IMR-90 (cell line): ENCODE results near the gene CRYBA4. TPM values are rescaled to one million over a fixed set of nuclear protein-coding genes. Genes with fewer than 3 reads are reported as not detected.

Source experiments
- ATAC-seq: fragments of 200-7000 bp; cut with Tn5 transposase; 2 replicates; pipeline ENCODE4 v1.9.1; 2020; ENCODE audit warnings: low read depth, mild to moderate bottlenecking, moderate library complexity
- BruUV-seq: library from RNA; stranded (reverse); fragments of 400-500 nt; replicated peaks from 2 replicates; lab custom pipeline; 2021; lab: Mats Ljungman, UMichigan
- CTCF ChIA-PET: fragments of 300-600 bp; formaldehyde crosslinking; extraction: SDS; loops from one replicate; lab custom pipeline; 2021; ENCODE audit warnings: antibody characterized with exemption; lab: Yijun Ruan, JAX
- POLR2A ChIA-PET: fragments of 300-600 bp; sonication (Branson Sonifier 250); formaldehyde crosslinking; loops from one replicate; lab custom pipeline; 2022; ENCODE audit warnings: antibody characterized with exemption; ENCODE audit not compliant: unreplicated experiment; lab: Charles Lee
- DNase-seq: peaks from one replicate; pipeline ENCODE4 v3.0.0; 2013
- H2AFZ ChIP-seq: replicated peaks from 2 replicates; pipeline ENCODE3; 2013; ENCODE audit warnings: low read length, mild to moderate bottlenecking; ENCODE audit not compliant: poor library complexity
- H2AK5ac ChIP-seq: 2 replicates; pipeline ENCODE4 v1.6.1; 2013; ENCODE audit warnings: low read depth, low read length, inconsistent platforms
- H2AK9ac ChIP-seq: replicated peaks from 2 replicates; pipeline ENCODE3; 2013; ENCODE audit warnings: mild to moderate bottlenecking, low read depth, low read length, moderate library complexity; ENCODE audit not compliant: poor library complexity
- H2BK120ac ChIP-seq: 2 replicates; pipeline ENCODE4 v1.6.1; 2013; ENCODE audit warnings: low read depth, low read length, inconsistent platforms
- H2BK15ac ChIP-seq: 3 replicates; pipeline ENCODE4 v1.6.1; 2013; ENCODE audit warnings: low read depth, low read length, inconsistent platforms
- H2BK20ac ChIP-seq: 2 replicates; pipeline ENCODE4 v1.6.1; 2013; ENCODE audit warnings: low read depth, mild to moderate bottlenecking, inconsistent platforms, low read length, moderate library complexity
- H2BK5ac ChIP-seq: 2 replicates; pipeline ENCODE4 v1.6.1; 2013; ENCODE audit warnings: mild to moderate bottlenecking, low read depth, low read length, inconsistent platforms; ENCODE audit not compliant: poor library complexity, severe bottlenecking
- H3K14ac ChIP-seq: replicated peaks from 2 replicates; pipeline ENCODE4 v1.6.1; 2013; ENCODE audit warnings: low read depth, low read length, inconsistent platforms
- H3K18ac ChIP-seq: 2 replicates; pipeline ENCODE4 v1.6.1; 2013; ENCODE audit warnings: low read depth, low read length, control low read depth
- H3K23ac ChIP-seq: 2 replicates; pipeline ENCODE4 v1.6.1; 2013; ENCODE audit warnings: low read depth, low read length, inconsistent platforms
- H3K27ac ChIP-seq: 2 replicates; pipeline ENCODE4 v1.5.1; 2013; ENCODE audit warnings: mild to moderate bottlenecking, control low read depth, low read length; ENCODE audit not compliant: insufficient read depth
- H3K27me3 ChIP-seq: 2 replicates; pipeline ENCODE4 v1.6.1; 2013; ENCODE audit warnings: low read length; ENCODE audit not compliant: control insufficient read depth, insufficient read depth
- H3K36me3 ChIP-seq: 2 replicates; pipeline ENCODE4 v1.6.1; 2013; ENCODE audit warnings: low read length, mixed read lengths; ENCODE audit not compliant: control insufficient read depth, insufficient read depth
- H3K4ac ChIP-seq: 2 replicates; pipeline ENCODE4 v1.6.1; 2013; ENCODE audit warnings: low read depth, low read length, inconsistent platforms
- H3K4me1 ChIP-seq: 2 replicates; pipeline ENCODE4 v1.6.1; 2013; ENCODE audit warnings: low read length, mixed read lengths; ENCODE audit not compliant: control insufficient read depth, insufficient read depth
- H3K4me2 ChIP-seq: 2 replicates; pipeline ENCODE4 v1.6.1; 2013; ENCODE audit warnings: low read depth, mild to moderate bottlenecking, control low read depth, low read length, moderate library complexity
- H3K4me3 ChIP-seq: 2 replicates; pipeline ENCODE4 v1.5.1; 2013; ENCODE audit warnings: low read depth, mild to moderate bottlenecking, control low read depth, low read length, moderate library complexity; ENCODE audit not compliant: insufficient read depth
- H3K56ac ChIP-seq: 2 replicates; pipeline ENCODE4 v1.6.1; 2013; ENCODE audit warnings: low read length, inconsistent platforms; ENCODE audit not compliant: insufficient read depth; ENCODE audit errors: extremely low read depth
- H3K79me1 ChIP-seq, 2 experiments: 2 replicates each; pipeline ENCODE4 v1.6.1; 2013; ENCODE audit warnings: low read length in 2 of 2, inconsistent platforms in 1 of 2, low read depth in 1 of 2
- H3K9ac ChIP-seq: 2 replicates; pipeline ENCODE4 v1.6.1; 2013; ENCODE audit warnings: low read depth, low read length, control low read depth
- H3K9me1 ChIP-seq: 2 replicates; pipeline ENCODE4 v1.6.1; 2013; ENCODE audit warnings: low read length, inconsistent platforms; ENCODE audit not compliant: insufficient read depth
- H3K9me3 ChIP-seq: 2 replicates; pipeline ENCODE4 v1.6.1; 2013; ENCODE audit warnings: low read length; ENCODE audit not compliant: control insufficient read depth, insufficient read depth
- H4K20me1 ChIP-seq: 2 replicates; pipeline ENCODE4 v1.6.1; 2013; ENCODE audit warnings: low read length, inconsistent platforms; ENCODE audit not compliant: insufficient read depth
- H4K5ac ChIP-seq: 2 replicates; pipeline ENCODE4 v1.6.1; 2013; ENCODE audit warnings: mild to moderate bottlenecking, low read depth, low read length, control low read depth
- H4K8ac ChIP-seq, 2 experiments: 2 replicates each; pipeline ENCODE4 v1.6.1; 2013; ENCODE audit warnings: low read depth in 2 of 2, low read length in 2 of 2, control low read depth in 1 of 2, inconsistent platforms in 1 of 2
- H4K91ac ChIP-seq: 2 replicates; pipeline ENCODE4 v1.6.1; 2013; ENCODE audit warnings: low read depth, low read length, inconsistent platforms; ENCODE audit not compliant: insufficient read depth
- BHLHE40 ChIP-seq: fragments of 150-350 bp; IDR thresholded peaks from 2 replicates; pipeline ENCODE4 v1.6.1; 2016; ENCODE audit warnings: mild to moderate bottlenecking, low read depth, low read length
- CEBPB ChIP-seq: IDR thresholded peaks from 2 replicates; pipeline ENCODE4 v1.6.1; 2012; ENCODE audit warnings: low read depth, low read length, improper control_type of control experiment
- CHD1 ChIP-seq: IDR thresholded peaks from 2 replicates; pipeline ENCODE4 v1.6.1; 2012; ENCODE audit warnings: low read depth, low read length, improper control_type of control experiment
- FOS ChIP-seq: fragments of 150-350 bp; IDR thresholded peaks from 2 replicates; pipeline ENCODE4 v1.6.1; 2016; ENCODE audit warnings: low read depth, low read length
- MXI1 ChIP-seq: IDR thresholded peaks from 2 replicates; pipeline ENCODE4 v1.6.1; 2012; ENCODE audit warnings: low read depth, mild to moderate bottlenecking, low read length, moderate library complexity, borderline replicate concordance
- NFE2L2 ChIP-seq: fragments of 150-350 bp; IDR thresholded peaks from 2 replicates; pipeline ENCODE4 v1.6.1; 2016; ENCODE audit warnings: low read depth, mild to moderate bottlenecking, low read length
- POLR2A ChIP-seq: IDR thresholded peaks from 2 replicates; pipeline ENCODE4 v1.6.1; 2012; ENCODE audit warnings: mild to moderate bottlenecking, low read depth, low read length
- RAD21 ChIP-seq: IDR thresholded peaks from 2 replicates; pipeline ENCODE4 v1.6.1; 2012; ENCODE audit warnings: low read length, improper control_type of control experiment
- RCOR1 ChIP-seq: IDR thresholded peaks from 2 replicates; pipeline ENCODE4 v1.6.1; 2012; ENCODE audit warnings: mild to moderate bottlenecking, low read length, improper control_type of control experiment; ENCODE audit not compliant: insufficient replicate concordance
- RFX5 ChIP-seq: IDR thresholded peaks from 2 replicates; pipeline ENCODE4 v1.8.0; 2012; ENCODE audit warnings: low read depth, mild to moderate bottlenecking, low read length, moderate library complexity
- SMC3 ChIP-seq: fragments of 150-350 bp; IDR thresholded peaks from 2 replicates; pipeline ENCODE4 v1.6.1; 2016; ENCODE audit warnings: low read depth, mild to moderate bottlenecking, antibody characterized with exemption, low read length, moderate library complexity
- WGBS, 2 experiments: methylation state at CpG; one replicate each; pipeline versions ENCODE4 v1.1.5 to v1.1.7; 2013; ENCODE audit warnings: missing lambda C conversion rate in 2 of 2; ENCODE audit not compliant: insufficient read length in 1 of 2; ENCODE audit errors: extremely low coverage in 2 of 2; 5-methylcytosine and 5-hydroxymethylcytosine counted together
- dilution Hi-C: fragments of 300-500 bp; cut with HindIII; formaldehyde crosslinking; loops from one replicate; pipeline ENCODE4 v1.14.3; 2018; ENCODE audit warnings: low sequenced_read_pairs; ENCODE audit not compliant: unreplicated experiment
- in situ Hi-C: fragments of 300-500 bp; cut with MboI; formaldehyde crosslinking; loops from 3 replicates; pipeline ENCODE4 v1.14.3; 2019; ENCODE audit warnings: low sequenced_read_pairs, inconsistent platforms, mixed read lengths
- intact Hi-C: fragments of 100-400 bp; cut with micrococcal nuclease; formaldehyde crosslinking; loops from 2 replicates; pipeline ENCODE4 v1.10.0; 2022
- polyA plus RNA-seq, 3 experiments: library from polyadenylated mRNA; depleted of rRNA; stranded (reverse); fragments of >200 nt; gene quantifications; 2 replicates each; pipeline ENCODE4 v1.2.3, GENCODE V29; 2012; ENCODE audit warnings: low replicate concordance in 1 of 3
- total RNA-seq: library from RNA; depleted of rRNA; stranded (reverse); fragments of >200 nt; gene quantifications from 2 replicates; pipeline ENCODE4 v1.2.3, GENCODE V29; 2012
- TF ChIP-seq, protein P1 (sequence below): conservative IDR thresholded peaks from 2 replicates; pipeline ENCODE4 v1.5.1; 2012; ENCODE audit warnings: mild to moderate bottlenecking, low read depth, low read length, improper control_type of control experiment
- TF ChIP-seq, protein P2 (sequence below): fragments of 150-350 bp; IDR thresholded peaks from 2 replicates; pipeline ENCODE4 v1.6.1; 2016; ENCODE audit warnings: low read depth, mild to moderate bottlenecking, low read length, moderate library complexity, borderline replicate concordance
- TF ChIP-seq, protein P3 (sequence below): fragments of 150-350 bp; IDR thresholded peaks from 2 replicates; pipeline ENCODE4 v1.6.1; 2017; ENCODE audit warnings: mild to moderate bottlenecking, antibody characterized with exemption, low read length, low read depth

CRYBA4 gene
- total and polyA plus RNA-seq, 2 of the 4 experiments (the other 2 are of a cell fraction): not detected

DNA sequence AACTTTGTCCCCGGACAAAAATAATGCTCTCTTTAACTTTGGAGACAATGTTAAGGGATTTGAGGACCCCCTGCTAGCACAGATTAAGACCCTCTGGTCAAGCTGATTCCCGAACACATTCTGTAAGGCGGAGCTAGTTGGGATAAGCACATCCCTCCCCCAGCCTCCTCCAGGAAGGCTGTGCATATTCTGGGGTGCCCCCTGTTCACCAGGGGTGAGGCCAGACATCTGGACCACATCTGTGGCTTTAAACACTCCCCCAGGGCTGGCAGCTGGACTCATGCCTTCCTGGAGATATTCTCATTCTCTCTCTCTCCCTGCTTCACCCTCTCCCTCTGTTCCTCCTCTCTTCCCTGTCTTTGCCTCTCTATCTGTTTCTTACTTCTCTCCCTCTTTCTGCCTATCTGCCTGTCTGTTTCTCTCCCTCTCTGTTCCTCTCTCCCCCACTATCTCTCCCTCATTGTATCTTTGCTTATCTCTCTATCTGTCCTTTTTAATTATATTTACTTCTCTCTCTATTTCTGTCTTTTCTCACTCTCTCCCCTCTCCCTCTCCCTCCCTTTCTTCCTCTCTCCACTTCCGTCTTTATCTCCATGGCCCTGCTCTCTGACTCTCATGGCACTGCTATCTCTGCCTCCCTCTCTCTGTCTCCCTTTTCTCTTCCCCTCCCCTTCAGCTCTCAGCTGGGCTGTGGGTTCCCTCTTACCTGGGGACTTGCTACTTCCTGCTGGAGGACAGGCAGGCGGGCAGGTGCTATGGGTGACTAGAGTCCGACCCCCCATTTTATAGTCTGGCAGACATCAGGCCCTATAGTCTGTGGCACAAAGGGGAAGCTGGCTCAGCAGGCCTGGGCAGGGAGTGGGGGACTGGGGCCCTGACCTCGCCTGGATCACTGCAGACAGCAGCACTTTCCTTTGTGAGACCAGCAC lies 4.2 kb upstream of the CRYBA4 start, which contains the start of gene CRYBB1:
Gene CRYBB1, minus strand, starts transcription at position 757 of the 929 bp plus-strand sequence. CDS start 1,708 bp downstream, outside the sequence.
- dilution Hi-C loops: no loop called here
- H4K20me1 ChIP-seq: no peaks in the 10 kb centered on the region
- H2AK9ac ChIP-seq: peak within 1 kb of the TSS; percentile 47
- no peak within 1 kb of the TSS for H3K4me3 ChIP-seq
- in situ Hi-C loops: no loop called here
- H3K14ac ChIP-seq: peak within 1 kb of the TSS; percentile 48; the same call in 1 of the 2 replicates
- DNase-seq (peak; percentile 36), ATAC-seq (peak; percentile 24)
- H3K79me1 ChIP-seq: no peaks in the 10 kb centered on the region
- no TSS peak for BruUV-seq
- H3K4me1 ChIP-seq: no peaks in the 10 kb centered on the region
- ChIA-PET CTCF (no interaction called here), POLR2A (no interaction called here)
- H3K27me3 ChIP-seq: peaks cover 12% of the 10 kb centered on the region
- no peaks in the 10 kb centered on the region for H3K36me3 ChIP-seq
- H3K4me2 ChIP-seq: no peak within 1 kb of the TSS
- peaks cover 3% of the 10 kb centered on the region; the same call in 1 of the 2 replicates for H3K9me1 ChIP-seq
- no peak within 1 kb of the TSS for H3K23ac ChIP-seq
- H2BK120ac ChIP-seq: no peak within 1 kb of the TSS; the same call in 1 of the 2 replicates
- no peak within 1 kb of the TSS for H2BK20ac ChIP-seq
- no peak within 1 kb of the TSS for H3K27ac ChIP-seq
- H3K9ac ChIP-seq: no peak within 1 kb of the TSS
- no peak within 1 kb of the TSS; the same call in 1 of the 2 replicates for H4K5ac ChIP-seq
- H3K4ac ChIP-seq: peak within 1 kb of the TSS; percentile 48; the same call in 1 of the 2 replicates
- no peaks in the 10 kb centered on the region for H3K9me3 ChIP-seq
- no peak within 1 kb of the TSS for H3K18ac ChIP-seq
- intact Hi-C loops: no loop called here
- H4K8ac ChIP-seq: peak within 1 kb of the TSS in 1 of 2 experiments; percentile 19; a peak in 1 of 4 replicates
- H2BK5ac ChIP-seq: no peak within 1 kb of the TSS
- no peak within 1 kb of the TSS for H4K91ac ChIP-seq
- WGBS, 2 experiments: 76% methylated on average over 3 of the region's 7 CpGs; no CpG with 5 or more reads in 1 of the 2 experiments
- no peak within 1 kb of the TSS; the same call in 2 of the 3 replicates for H2BK15ac ChIP-seq
- peak within 1 kb of the TSS; percentile 64 for H2AFZ ChIP-seq
- no peak within 1 kb of the TSS for H2AK5ac ChIP-seq
- no peak within 1 kb of the TSS for H3K56ac ChIP-seq
- TF ChIP-seq, protein P1, sequence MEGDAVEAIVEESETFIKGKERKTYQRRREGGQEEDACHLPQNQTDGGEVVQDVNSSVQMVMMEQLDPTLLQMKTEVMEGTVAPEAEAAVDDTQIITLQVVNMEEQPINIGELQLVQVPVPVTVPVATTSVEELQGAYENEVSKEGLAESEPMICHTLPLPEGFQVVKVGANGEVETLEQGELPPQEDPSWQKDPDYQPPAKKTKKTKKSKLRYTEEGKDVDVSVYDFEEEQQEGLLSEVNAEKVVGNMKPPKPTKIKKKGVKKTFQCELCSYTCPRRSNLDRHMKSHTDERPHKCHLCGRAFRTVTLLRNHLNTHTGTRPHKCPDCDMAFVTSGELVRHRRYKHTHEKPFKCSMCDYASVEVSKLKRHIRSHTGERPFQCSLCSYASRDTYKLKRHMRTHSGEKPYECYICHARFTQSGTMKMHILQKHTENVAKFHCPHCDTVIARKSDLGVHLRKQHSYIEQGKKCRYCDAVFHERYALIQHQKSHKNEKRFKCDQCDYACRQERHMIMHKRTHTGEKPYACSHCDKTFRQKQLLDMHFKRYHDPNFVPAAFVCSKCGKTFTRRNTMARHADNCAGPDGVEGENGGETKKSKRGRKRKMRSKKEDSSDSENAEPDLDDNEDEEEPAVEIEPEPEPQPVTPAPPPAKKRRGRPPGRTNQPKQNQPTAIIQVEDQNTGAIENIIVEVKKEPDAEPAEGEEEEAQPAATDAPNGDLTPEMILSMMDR: no peak
- TF ChIP-seq CHD1 (no peak), SMC3 (no peak), MXI1 (no peak), CEBPB (no peak), RCOR1 (no peak), NFE2L2 (no peak), RFX5 (no peak), POLR2A (no peak), FOS (no peak), RAD21 (no peak), BHLHE40 (no peak)
- TF ChIP-seq, protein P2, sequence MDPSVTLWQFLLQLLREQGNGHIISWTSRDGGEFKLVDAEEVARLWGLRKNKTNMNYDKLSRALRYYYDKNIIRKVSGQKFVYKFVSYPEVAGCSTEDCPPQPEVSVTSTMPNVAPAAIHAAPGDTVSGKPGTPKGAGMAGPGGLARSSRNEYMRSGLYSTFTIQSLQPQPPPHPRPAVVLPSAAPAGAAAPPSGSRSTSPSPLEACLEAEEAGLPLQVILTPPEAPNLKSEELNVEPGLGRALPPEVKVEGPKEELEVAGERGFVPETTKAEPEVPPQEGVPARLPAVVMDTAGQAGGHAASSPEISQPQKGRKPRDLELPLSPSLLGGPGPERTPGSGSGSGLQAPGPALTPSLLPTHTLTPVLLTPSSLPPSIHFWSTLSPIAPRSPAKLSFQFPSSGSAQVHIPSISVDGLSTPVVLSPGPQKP: no peak
- TF ChIP-seq, protein P3, sequence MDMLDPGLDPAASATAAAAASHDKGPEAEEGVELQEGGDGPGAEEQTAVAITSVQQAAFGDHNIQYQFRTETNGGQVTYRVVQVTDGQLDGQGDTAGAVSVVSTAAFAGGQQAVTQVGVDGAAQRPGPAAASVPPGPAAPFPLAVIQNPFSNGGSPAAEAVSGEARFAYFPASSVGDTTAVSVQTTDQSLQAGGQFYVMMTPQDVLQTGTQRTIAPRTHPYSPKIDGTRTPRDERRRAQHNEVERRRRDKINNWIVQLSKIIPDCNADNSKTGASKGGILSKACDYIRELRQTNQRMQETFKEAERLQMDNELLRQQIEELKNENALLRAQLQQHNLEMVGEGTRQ: no peak
